SIG-M5 treated with dmso at 0.1 percent for 504 hours (cell line): ENCODE data around the gene LAP3.
A peak's percentile ranks its signal among the peaks of the same experiment; 100 is the strongest.
"Not testable (repeated sequence)": the region's sequence is repeated elsewhere in the genome, so short reads cannot be mapped to it uniquely, and the experiment has no call there.

ENCODE experiments used
- DNase-seq: peaks from one replicate; lab custom pipeline; 2025; ENCODE audit not compliant: unreplicated experiment; lab: John Stamatoyannopoulos, UW

The LAP3 gene

GRCh38 chr4:17561195-17561909 lies 15.6 kb upstream of the LAP3 start:
- no peak for DNase-seq

DNA sequence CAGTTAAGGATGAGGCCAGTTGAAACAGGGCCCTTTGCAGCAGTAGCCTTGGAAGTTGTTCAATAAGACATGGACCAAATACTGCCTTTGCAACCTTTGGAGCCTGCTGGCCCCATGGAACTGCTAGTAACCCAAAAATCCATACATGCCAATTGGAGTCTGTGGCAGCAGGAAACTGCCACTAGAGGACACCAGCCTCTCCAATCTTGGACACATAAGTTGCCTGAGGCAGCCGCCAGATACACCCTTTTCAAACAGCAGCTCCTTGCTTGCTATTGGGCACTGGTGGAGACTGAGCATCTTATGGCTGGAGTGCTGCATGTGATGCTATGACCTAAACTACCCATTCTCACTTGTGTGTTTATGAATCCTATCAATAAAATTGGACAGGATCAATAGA lies 14.8 kb upstream of the LAP3 start:
- peak; percentile 40 for DNase-seq

DNA sequence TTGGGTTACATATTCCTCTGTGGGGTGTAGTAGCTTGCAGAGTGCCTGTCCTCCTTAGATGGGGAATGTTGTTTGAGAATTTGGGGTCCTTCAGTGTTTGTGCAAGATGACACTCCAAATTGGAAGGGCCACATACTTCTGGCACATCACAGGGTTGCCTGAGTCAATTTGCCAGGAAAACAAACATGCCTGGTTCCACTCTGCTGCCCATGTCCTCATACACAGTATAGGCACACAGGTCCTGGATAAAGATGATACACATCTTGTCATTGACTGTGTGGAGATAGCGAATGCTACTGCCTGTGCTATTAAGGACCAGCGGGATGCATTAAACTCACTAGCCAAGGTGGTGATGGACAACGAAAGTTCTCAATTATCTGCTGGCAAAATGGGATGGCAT lies 11.2 kb upstream of the LAP3 start:
- DNase-seq = no peak

- no peak for DNase-seq
These were observed 9.7 kb upstream of the LAP3 start for GRCh38 chr4:17567271-17567670.

DNA sequence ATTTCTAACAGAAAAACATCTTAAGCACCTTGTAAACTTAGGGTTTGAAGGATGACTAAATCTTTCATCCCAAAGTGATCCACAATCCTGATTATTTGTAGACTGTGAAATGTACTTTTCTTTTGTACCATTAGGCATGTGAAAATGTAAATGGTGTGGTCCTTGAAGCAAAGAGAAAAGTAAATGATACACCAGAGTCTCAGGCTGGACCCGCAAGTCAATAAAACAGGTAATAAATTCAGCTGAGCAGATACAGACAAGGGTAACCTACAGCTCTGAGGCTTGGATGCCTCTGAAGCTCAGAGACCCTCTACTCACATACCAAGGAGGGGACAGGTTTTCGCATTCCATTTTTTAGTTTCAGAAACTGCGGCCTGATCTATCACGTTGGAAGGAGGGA lies 2.8 kb upstream of the LAP3 start:
- DNase-seq = no peak

GRCh38 chr4:17575177-17575576 lies 1.8 kb upstream of the LAP3 start:
- not testable (repeated sequence) for DNase-seq

DNA sequence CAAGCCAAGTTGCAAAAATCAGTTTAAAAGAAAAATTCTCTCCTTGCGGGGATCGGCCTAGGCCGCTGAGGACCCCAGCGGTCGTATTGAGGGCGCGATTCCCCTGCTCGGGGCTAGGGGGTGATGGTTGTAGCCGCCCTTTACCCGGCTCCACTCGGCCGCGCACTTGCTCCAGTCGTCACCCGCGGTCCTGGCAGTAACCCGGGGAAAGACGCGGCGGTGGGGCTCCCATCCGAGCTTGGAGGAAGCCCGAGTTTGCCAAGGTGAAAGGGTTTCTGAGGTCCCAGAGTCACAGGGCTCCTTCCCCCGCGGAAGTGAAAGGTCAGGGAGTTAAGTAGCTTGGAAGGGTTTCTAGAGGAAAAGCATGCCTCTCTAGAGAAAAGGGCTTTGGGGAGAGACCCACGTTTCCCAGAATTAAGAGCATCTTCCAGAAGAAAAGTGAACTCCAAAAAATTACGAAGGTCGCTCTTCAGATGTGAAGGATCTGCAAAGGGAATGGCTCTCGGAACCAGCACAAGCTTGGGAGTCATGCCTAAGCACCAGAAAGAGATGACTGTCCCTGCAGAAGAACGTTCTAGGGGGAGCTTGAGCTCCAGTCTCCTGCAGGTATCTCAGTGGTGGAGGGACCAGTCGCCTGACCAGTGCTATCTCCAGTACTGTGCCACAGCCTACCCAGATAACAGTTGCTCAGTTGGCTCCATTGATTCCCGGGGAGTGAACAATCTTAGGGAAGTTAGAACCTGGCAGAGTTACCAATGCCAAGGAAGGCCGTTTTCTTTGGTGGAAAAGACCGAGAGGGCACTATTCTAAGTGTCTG lies 875 bp downstream of the LAP3 start:
- peak; percentile 19 for DNase-seq

DNA sequence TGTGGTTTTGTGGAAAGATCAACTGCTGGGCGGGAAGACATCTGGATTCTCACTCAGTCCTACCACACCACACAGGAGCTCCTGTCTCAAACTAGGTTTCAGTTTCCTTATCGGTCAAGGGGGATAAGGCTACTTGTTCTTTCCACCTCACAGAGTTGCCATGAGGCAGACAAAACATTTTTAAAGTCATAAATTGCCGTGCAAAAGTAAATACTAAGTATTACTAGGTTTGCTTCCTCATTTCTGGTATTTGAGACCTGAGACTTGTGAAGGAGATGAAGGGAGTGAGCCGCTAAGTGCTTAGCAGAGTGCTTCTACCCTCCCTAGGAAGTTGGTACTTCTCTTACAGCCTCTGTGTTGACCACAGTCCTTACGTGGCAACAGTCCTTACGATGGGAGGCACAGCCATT lies 1.5 kb downstream of the LAP3 start:
- peak; percentile 67 for DNase-seq

DNA sequence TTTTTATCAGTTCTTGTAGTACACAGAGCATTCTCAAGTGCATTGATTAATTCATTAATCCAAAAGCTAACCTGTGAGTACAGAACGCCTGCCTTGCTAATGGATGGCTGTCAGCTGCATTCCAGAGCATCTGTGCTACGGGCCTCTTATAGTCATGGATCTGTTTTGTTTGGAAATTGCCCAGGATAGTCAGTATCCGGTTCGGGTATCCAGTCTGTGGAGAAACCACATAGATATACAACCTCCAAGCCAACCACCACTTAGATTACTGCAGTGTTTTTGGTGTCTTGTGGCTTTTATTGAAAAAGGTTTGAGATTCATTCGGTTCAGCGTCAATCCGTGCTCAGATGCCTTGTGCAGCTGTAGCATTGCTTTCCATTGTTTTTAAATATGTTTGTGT lies 4.0 kb downstream of the LAP3 start:
- no peak for DNase-seq

DNA sequence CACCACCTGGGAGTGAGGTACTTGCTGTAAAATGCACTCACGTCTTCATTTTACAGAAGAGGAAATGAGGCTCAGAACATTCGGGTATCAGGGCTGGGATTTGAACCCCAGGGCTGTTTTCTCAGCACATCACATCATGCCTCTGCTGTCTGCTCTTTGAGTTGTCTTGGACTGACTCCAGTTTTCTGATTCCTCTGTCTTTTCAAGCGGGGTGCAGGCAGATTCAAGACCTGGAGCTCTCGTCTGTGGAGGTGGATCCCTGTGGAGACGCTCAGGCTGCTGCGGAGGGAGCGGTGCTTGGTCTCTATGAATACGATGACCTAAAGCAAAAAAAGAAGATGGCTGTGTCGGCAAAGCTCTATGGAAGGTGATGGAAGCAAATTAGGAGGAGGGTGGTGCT lies 6.3 kb downstream of the LAP3 start:
- DNase-seq = no peak

- no peak for DNase-seq
These were observed 6.9 kb downstream of the LAP3 start for GRCh38 chr4:17583941-17584340.

- DNase-seq = no peak
These were observed 7.7 kb downstream of the LAP3 start for GRCh38 chr4:17584521-17585213.

DNA sequence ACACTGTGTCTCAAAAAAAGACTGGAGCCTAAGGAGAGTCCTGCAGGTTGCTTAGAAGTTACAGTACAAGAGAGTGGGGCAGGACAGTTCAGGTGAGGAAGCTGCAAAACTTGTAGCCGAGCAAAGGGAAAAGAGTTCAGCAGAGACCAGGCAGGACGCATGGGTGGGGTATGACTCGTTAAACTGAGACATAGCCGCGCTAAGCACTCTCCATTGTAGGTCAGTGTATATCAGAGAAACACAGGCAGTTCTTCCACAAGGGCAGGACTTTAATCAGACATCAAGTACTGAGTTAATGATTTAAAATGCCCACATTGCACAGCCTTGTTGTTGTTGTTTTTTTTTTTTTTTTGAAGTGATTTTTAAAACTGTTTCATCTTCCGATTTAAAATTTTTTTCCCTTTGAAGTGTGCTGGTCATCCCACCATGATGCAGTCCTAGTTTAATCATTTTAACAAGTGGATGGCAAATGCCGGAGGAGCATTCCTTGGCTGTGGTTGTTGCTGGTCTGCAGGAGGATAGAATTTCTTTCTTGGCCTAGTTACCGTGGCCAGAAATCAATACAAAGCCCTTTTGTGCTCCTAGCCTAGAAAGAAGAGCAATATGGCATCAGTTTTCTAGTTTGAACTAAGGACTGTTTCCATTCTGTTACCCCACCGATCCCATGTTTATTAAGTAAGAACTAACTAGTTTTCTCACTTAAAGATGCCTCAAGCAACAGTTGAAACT lies 10.3 kb downstream of the LAP3 start:
- DNase-seq = no peak

GRCh38 chr4:17589355-17589754 lies 12.4 kb downstream of the LAP3 start:
- DNase-seq = no peak

DNA sequence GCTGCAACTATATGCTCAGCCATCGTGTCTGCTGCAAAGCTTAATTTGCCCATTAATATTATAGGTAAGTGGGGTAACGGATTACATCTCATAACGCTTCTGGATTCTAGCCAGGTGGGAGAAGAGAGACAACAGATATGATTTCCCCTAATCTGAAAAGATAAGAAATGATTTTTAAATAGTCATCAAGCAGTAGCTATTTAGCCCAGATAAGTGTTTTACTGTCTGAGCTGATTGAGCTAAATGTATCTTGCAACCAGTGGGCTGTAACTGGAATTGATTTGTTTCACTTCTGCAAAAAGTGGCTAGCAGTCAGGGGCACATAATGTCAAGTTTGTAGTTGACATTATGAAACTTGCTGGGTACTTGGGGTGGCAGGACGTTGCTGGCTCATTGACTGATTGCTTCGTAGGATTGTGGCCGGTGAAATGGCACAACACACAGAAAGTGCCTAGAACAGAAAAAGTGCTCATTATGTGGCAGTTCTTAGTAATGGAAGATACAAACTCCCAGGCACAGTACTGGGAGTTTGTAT lies 18.5 kb downstream of the LAP3 start:
- peak; percentile 84 for DNase-seq

GRCh38 chr4:17597517-17597916 lies 20.5 kb downstream of the LAP3 start:
- no peak for DNase-seq

- DNase-seq = no peak
These were observed 22.8 kb downstream of the LAP3 start for GRCh38 chr4:17599826-17600225.

DNA sequence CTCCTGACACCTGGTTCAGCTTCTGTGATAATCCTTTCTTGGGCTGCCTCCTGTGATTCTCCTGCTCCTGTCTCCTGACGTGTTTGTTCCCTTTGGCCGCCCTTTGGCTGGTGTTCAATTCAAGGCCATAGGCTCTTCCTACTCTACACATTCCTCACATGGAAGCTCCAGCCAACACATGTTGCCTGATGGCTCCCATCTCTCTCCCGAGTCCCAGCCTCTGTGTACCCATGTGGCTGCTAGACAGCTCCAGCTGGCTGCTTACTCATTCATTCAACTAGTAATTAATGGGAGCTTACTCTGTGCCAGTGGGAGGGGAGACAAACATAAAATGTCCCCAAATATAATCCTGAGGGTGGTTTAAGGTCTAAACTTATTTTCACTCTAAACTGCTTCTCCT lies 28.2 kb downstream of the LAP3 start:
- no peak for DNase-seq

DNA sequence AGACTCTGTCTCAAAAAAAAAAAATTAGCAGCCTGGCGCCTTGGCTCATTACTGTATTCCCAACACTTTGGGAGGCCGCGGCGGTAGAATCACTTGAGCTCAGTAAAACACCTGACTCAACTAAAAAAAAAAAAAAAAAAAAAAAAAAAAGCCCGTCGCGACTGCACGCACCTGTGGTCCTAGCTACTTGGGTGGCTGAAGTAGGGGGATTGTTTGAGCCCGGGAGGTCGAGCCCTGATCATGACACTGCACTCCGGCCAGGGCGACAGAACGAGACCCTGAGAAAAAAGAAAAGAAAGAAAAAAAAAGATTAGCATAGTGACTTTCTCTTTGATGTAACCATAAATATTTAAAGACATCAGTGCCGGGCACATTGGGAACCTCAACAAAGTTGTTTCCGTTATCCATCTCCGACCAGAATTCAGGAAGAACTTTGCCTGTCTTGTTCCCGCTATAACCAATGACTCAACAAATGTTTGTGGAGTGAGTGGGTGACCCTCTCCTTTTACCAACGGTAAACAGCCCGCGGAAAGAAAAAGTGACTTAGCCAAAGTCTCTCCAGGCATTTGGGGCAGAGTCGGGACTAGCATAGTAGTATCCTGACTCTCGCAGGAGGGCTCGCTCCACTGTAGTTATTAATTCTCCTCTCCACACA lies 36.9 kb downstream of the LAP3 start:
- no peak for DNase-seq
